Astrocyte of the cerebellum (primary cell): Measurements from ENCODE around the gene THBS1.

ENCODE experiments used
- DNase-seq: peaks from one replicate; pipeline ENCODE4 v3.0.0-alpha.2; 2011; ENCODE audit warnings: low read depth
- H3K4me3 ChIP-seq: 2 replicates; pipeline ENCODE4 v1.5.1; 2011; ENCODE audit warnings: mild to moderate bottlenecking, low read depth, low read length, moderate library complexity
- in situ Hi-C: cut with HindIII; loops from 2 replicates; pipeline ENCODE4 v1.10.0; 2017; ENCODE audit warnings: low sequenced_read_pairs
- TF ChIP-seq, protein P1 (sequence below): IDR thresholded peaks from 2 replicates; pipeline ENCODE4 v1.5.1; 2012; ENCODE audit warnings: low read length, low read depth, moderate library complexity, mild to moderate bottlenecking; ENCODE audit errors: missing control alignments

The THBS1 gene

GRCh38 chr15:39582977-39583595 lies 2.2 kb downstream of the THBS1 start:
- no peak for DNase-seq
- in situ Hi-C loops = no loop called here
- TF ChIP-seq, protein P1, sequence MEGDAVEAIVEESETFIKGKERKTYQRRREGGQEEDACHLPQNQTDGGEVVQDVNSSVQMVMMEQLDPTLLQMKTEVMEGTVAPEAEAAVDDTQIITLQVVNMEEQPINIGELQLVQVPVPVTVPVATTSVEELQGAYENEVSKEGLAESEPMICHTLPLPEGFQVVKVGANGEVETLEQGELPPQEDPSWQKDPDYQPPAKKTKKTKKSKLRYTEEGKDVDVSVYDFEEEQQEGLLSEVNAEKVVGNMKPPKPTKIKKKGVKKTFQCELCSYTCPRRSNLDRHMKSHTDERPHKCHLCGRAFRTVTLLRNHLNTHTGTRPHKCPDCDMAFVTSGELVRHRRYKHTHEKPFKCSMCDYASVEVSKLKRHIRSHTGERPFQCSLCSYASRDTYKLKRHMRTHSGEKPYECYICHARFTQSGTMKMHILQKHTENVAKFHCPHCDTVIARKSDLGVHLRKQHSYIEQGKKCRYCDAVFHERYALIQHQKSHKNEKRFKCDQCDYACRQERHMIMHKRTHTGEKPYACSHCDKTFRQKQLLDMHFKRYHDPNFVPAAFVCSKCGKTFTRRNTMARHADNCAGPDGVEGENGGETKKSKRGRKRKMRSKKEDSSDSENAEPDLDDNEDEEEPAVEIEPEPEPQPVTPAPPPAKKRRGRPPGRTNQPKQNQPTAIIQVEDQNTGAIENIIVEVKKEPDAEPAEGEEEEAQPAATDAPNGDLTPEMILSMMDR = no peak
- peak overlapping the region; percentile 77 for H3K4me3 ChIP-seq

DNA sequence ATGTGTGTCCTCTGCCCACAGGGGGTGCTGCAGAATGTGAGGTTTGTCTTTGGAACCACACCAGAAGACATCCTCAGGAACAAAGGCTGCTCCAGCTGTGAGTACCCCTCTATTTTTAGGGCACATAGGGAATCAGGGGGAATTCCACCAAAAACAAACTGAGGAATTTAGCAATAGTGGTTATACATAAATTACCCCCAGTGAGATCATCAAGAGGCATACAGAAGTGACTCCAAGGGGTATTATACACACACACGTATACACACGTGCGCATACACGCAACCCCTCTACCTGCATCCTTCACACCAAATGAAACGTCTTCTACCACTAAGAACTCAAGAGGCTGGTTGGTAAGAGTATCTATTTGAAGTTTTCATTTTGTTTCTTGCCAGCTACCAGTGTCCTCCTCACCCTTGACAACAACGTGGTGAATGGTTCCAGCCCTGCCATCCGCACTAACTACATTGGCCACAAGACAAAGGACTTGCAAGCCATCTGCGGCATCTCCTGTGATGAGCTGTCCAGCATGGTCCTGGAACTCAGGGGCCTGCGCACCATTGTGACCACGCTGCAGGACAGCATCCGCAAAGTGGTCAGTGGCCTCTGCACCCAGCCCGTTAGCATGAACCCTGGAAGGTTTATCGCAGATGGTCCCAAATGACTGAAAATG lies 2.9 kb downstream of the THBS1 start:
- TF ChIP-seq, protein P1 = peak; percentile 35
- H3K4me3 ChIP-seq = peak overlapping the region; percentile 77
- DNase-seq = no peak
- in situ Hi-C loops = no loop called here

DNA sequence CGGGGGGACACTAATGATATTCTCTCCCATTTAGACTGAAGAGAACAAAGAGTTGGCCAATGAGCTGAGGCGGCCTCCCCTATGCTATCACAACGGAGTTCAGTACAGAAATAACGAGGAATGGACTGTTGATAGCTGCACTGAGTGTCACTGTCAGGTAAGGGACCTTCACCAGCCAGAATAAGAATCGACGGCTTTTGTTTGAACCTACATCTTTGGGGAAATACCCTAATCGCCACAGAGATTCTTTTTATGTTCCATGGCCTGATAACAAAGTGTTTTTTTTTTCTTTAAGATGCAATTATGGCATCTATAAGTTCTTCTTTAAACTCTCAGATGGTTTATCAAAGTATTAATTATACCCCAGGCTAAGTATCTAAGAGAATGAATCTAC lies 3.4 kb downstream of the THBS1 start:
- DNase-seq = no peak
- in situ Hi-C loops = no loop called here
- H3K4me3 ChIP-seq = peak overlapping the region; percentile 77
- TF ChIP-seq, protein P1 = no peak

GRCh38 chr15:39584662-39585388 lies 3.9 kb downstream of the THBS1 start:
- DNase-seq = no peak
- TF ChIP-seq, protein P1 = no peak
- peak overlapping the region; percentile 77 for H3K4me3 ChIP-seq
- in situ Hi-C loops = no loop called here

DNA sequence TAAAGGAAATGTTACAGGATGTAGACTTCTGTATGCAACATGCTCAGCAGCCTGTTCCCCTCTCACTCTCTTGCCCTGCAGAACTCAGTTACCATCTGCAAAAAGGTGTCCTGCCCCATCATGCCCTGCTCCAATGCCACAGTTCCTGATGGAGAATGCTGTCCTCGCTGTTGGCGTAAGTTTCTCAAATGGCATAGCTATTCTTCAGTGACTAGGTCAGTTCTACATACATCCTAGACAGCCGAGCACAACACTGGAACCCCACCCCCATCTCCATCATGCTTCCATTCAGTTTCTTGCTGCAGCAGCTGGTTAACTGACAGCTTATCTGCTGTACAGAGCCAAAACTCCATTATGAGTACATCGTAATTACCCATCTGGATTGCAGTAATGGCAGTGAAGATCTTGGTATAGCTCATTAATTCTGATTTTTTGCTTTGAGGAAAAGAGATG lies 4.5 kb downstream of the THBS1 start:
- in situ Hi-C loops = no loop called here
- TF ChIP-seq, protein P1 = no peak
- peak overlapping the region; percentile 77 for H3K4me3 ChIP-seq
- DNase-seq = no peak

DNA sequence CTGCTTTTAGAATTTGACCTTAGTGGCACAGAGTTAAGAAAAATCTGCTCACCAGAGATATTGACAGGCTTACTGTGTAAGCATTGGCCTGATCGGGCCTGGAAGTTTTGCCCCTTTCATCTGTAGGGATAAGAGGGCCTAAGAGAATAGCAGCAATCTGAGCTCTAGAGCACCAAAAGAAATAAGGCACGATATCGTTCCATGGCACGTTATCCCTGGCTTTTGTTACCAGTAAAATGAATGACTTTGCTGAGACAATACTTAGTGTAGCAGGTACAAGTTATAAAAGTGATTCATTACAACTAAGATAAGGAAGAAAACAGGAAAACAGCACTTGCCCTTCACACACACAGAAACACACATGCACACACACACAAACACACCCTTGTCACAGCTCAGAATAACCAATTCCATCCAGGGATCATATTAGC lies 5.0 kb downstream of the THBS1 start:
- no peak for DNase-seq
- in situ Hi-C loops = no loop called here
- TF ChIP-seq, protein P1 = no peak
- H3K4me3 ChIP-seq = no peak overlapping the region
